Testis (tissue), 2 donors: ENCODE data around the gene NLGN2.

Experiments
- POLR2A ChIP-seq: fragments of 450-650 bp; IDR thresholded peaks from one replicate; pipeline ENCODE4 v1.6.1; 2017; ENCODE audit warnings: antibody characterized with exemption, mild to moderate bottlenecking, moderate library complexity
- TF ChIP-seq, protein P1 (sequence below), 3 experiments: fragments of 450-650 bp in 2 of 3; fragments of 200-600 bp in 1 of 3; sonication (generic) in 1 of 3; IDR thresholded peaks; one replicate each; pipeline ENCODE4 v1.5.1; 2016 to 2019; ENCODE audit warnings: antibody characterized with exemption in 3 of 3, mild to moderate bottlenecking in 2 of 3, moderate library complexity in 1 of 3

DNA sequence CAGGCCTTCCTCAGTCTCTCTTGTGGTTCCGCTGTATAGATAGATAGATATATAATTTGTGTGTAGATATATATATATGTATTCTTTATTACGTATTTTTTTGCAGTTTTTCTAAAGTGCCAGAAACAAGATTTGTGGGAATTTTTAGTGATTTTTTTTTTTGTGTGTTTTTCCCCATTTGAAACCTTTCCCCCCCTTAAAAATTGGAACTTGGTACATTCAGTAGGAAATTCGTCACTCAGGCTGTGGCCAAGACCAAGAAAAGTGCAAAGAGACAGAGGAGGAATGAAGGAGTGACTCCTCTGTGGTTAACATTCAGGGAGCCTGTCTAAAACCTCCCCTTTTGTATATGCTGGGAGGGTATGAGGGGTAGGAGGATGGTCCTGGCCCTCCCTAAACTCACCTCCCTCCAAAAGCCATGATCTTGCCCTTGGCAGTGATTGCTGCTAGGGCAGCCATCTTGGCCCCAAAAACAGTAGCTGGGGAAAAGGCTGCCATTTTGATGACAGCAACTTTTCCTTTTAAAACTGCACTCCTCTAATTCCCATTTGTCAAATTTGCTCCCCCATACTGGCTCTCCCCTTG lies 52.4 kb downstream of the NLGN2 start:
- TF ChIP-seq, protein P1, sequence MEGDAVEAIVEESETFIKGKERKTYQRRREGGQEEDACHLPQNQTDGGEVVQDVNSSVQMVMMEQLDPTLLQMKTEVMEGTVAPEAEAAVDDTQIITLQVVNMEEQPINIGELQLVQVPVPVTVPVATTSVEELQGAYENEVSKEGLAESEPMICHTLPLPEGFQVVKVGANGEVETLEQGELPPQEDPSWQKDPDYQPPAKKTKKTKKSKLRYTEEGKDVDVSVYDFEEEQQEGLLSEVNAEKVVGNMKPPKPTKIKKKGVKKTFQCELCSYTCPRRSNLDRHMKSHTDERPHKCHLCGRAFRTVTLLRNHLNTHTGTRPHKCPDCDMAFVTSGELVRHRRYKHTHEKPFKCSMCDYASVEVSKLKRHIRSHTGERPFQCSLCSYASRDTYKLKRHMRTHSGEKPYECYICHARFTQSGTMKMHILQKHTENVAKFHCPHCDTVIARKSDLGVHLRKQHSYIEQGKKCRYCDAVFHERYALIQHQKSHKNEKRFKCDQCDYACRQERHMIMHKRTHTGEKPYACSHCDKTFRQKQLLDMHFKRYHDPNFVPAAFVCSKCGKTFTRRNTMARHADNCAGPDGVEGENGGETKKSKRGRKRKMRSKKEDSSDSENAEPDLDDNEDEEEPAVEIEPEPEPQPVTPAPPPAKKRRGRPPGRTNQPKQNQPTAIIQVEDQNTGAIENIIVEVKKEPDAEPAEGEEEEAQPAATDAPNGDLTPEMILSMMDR (IDR thresholded peaks at IDR 0.05): no peak
- TF ChIP-seq POLR2A: no peak
